GM19452 (cell line): ENCODE results near the gene EFCAB11.
"Not testable (repeated sequence)": the region's sequence is repeated elsewhere in the genome, so short reads cannot be mapped to it uniquely, and the experiment has no call there.

ENCODE experiments used
- ATAC-seq: cut with Tn5 transposase; IDR thresholded peaks from one replicate; pipeline ENCODE4 v1.9.1; 2021; ENCODE audit not compliant: unreplicated experiment

Gene EFCAB11

GRCh38 chr14:89912221-89912620 is 42.3 kb downstream of the EFCAB11 start:
- no peak for ATAC-seq

DNA sequence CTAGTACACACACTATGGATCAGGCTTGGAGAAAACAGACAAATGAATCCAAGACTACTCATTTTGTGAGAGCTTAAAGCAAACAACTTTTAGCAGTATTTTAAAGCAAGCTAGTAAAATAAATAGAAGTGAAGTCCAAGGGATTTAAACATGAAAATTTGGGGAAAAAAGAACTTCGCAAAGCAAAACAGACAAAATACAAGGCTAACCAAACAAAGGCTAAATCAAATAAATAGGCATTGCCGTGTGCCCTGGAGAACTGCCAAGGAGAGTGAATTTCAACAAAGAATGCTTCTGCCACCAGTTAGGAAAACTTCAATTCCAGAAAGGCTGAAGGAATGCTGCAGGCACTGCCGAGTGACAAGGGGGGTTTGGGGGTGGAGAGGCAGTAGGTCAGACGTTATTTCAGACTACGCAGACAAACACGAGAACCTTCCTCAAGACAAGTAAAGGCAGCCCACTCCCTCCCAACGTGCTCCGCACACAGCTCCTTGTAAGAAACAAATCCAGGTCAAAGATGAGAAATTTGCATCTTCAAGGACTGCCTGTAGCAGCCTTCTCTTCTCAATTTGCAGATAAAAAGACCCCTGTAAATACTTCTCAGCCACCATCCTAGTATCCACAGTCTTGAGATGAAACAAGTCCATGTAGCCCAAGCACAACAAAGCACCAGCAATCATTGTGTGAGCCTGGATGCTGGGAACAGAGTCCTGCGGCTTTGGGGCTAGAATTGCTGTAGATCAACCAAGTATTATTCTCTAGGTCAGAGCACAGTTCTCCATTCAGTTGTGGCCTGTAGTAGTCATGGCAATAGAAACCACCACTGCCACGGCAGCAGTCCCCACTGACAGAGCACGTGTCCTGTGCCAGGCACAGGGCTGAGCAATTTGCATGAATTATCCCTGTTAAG is 43.3 kb downstream of the EFCAB11 start:
- ATAC-seq: no peak

DNA sequence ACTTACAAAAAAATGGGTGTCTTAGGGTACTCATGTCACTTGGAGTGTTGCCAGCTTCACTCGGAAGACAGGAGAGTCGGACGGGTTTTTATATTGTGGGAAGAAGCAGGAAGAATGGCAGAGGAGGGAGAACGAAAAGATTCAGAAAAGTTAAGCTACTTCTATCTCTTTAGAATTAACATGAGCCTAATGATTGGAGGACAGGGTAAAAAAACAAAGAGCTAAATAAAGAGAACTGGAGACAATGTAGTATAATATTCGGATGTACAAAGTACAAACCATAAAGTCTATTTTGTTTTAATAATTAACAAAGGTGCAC is 43.9 kb downstream of the EFCAB11 start:
- ATAC-seq: no peak

- no peak for ATAC-seq
These were observed 44.9 kb downstream of the EFCAB11 start for GRCh38 chr14:89909586-89909985.

DNA sequence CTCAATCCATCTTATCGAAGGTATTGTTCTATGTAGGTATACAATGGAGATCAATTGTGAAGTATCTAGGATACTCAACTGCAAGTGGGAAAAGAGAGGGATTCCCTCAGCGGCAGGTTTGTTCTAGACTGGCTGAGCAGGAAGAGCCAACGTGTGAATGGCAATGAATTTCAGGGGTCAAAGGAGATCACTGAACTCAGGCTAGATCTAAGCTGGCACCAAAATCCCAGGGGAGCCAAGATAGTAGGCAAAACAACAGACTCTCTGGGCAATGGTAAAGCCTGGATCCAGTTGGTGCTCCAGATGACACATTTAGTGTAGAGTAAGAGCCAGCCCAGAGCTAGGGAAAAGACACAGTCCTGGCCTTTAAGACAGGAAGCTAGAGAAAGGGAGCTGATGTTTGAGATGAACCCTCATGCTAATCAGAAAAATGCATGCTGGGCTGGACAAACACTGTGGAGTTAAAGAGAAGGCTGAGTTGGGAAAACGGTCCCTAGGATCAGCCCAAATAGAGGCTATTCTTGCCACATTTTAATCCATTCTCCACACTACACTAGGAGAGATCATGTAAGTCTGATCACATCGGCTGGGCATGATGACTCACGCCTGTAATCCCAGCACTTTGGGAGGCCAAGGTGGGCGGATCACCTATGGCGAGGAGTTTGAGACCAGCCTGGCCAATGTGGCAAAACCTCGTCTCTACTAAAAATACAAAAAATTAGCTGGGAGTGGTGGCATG is 45.6 kb downstream of the EFCAB11 start:
- ATAC-seq: no peak

DNA sequence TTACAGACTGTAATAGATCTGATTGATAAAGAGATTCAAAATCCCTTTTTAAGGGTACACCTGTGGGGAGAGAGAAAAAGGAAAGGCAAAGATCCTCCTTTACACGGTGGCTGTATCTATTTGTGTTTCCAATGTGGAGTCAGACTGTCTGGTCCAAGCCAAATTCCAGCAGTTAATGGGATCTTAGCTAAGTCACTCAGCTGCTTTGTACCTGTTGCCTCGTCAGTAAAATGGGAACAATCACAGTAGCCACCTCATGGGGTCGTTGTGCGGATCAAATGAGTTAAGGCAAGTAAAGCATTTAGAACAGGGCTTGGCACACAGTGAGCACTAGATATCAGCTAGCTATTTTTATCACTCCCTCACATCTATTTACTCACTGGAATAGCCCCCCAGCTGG is 46.9 kb downstream of the EFCAB11 start:
- ATAC-seq: no peak

GRCh38 chr14:89906000-89906399 is 48.5 kb downstream of the EFCAB11 start:
- ATAC-seq: no peak

- ATAC-seq: no peak
These were observed 51.1 kb downstream of the EFCAB11 start for GRCh38 chr14:89903340-89903952.

- ATAC-seq: no peak
These were observed 51.6 kb downstream of the EFCAB11 start for GRCh38 chr14:89902881-89903280.

DNA sequence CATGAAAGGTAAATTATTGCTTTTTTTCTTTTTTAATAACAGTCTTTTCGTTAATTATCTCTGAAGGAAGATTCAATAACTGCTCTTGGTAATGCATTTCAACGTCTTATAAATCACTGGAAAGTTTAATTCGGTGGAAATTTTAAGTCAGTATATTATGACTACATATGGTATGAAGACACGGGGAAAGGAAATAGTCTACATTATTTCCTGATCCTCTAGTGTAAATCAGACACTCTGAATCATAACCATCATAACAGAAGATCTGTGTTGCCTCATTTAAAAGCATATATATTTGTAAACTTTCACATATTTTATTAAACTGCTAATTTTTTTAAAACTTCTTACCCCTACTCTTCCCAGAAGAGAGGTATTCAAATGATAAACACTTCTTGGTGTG is 53.7 kb downstream of the EFCAB11 start:
- no peak for ATAC-seq

- ATAC-seq: no peak
These were observed 54.4 kb downstream of the EFCAB11 start for GRCh38 chr14:89899917-89900663.

DNA sequence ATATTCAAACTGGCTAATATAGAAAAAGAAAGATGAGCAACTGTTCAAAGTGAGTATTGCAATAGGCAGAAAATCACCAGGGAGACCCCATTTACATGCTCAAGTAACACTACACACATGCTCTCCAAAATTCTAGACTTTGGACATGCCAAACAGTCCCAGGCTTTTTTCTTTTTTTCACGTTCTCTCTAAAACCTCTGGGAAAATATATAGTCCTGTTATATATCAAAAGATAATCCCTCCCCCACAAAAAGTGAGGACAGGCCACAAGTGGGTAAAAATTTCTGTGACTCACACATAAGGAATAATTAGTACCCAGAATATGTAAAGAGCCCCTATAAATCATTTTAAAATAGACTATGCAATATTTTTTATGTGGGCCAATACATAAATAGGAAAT is 55.2 kb downstream of the EFCAB11 start:
- ATAC-seq: no peak

DNA sequence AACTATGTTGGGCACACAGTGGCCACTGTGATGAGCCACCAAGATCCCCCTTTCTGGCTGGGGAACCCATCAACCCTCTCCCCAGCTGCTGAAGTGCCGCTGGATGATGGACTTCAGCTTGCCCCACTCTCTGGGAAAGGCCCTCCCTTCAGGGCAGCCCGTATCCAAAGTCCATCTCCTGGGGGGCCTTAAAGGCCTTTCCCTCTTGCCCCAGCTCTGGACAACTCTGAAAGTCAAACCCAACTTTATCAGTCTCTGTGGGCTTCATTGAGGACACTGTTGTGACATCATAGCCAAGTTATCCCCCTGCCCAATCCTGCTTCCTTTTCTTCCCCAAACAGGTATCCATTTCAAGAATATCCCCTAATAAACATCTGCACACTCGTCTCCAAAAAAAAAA is 61.1 kb downstream of the EFCAB11 start:
- not testable (repeated sequence) for ATAC-seq

- no peak for ATAC-seq
These were observed 61.6 kb downstream of the EFCAB11 start for GRCh38 chr14:89892953-89893352.

GRCh38 chr14:89891721-89892120 is 62.8 kb downstream of the EFCAB11 start:
- ATAC-seq: not testable (repeated sequence)

GRCh38 chr14:89891055-89891454 is 63.5 kb downstream of the EFCAB11 start:
- ATAC-seq: no peak

- ATAC-seq: no peak
These were observed 63.9 kb downstream of the EFCAB11 start for GRCh38 chr14:89890589-89890988.

DNA sequence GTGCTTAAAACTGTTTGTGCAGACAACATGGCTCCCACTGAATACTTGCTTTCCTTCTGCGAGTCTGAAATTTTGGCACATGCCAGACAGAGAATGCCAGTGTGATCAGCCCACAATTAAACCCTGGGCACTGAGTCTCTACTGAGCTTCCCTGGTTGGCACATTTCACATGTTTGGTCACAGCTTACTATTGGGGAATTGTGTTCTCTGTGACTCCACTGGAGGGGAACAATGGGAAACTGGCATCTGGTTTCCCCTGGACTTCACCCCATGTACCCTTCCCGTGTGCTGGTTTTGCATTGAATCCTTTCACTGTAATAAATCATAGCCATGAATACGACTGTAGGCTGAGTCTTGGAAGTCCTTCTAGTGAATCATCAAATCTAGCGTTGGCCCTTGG is 64.9 kb downstream of the EFCAB11 start:
- no peak for ATAC-seq

GRCh38 chr14:89884761-89885160 is 69.8 kb downstream of the EFCAB11 start:
- ATAC-seq: no peak

- no peak for ATAC-seq
These were observed 72.7 kb downstream of the EFCAB11 start for GRCh38 chr14:89881839-89882238.

GRCh38 chr14:89874091-89874490 is 80.4 kb downstream of the EFCAB11 start:
- ATAC-seq: not testable (repeated sequence)
